GM15510 (cell line): ENCODE data around the gene CCM2.

ENCODE experiments used
- POLR2A ChIP-seq: IDR thresholded peaks from 3 replicates; pipeline ENCODE4 v1.6.1; 2011; ENCODE audit warnings: borderline replicate concordance; ENCODE audit not compliant: insufficient read length; ENCODE audit errors: extremely low read depth

The CCM2 gene

GRCh38 chr7:45072131-45073030 is 72.4 kb downstream of the CCM2 start:
- no peak for TF ChIP-seq POLR2A

GRCh38 chr7:45073031-45073785 is 73.2 kb downstream of the CCM2 start:
- no peak for TF ChIP-seq POLR2A

GRCh38 chr7:45073786-45074527 is 74.0 kb downstream of the CCM2 start:
- TF ChIP-seq POLR2A: no peak

GRCh38 chr7:45074528-45075354 is 74.7 kb downstream of the CCM2 start:
- TF ChIP-seq POLR2A: no peak

GRCh38 chr7:45075355-45075644 is 75.3 kb downstream of the CCM2 start:
- TF ChIP-seq POLR2A: no peak

GRCh38 chr7:45075871-45076796 is 76.1 kb downstream of the CCM2 start:
- TF ChIP-seq POLR2A: no peak

GRCh38 chr7:45076946-45077345 is 76.9 kb downstream of the CCM2 start:
- TF ChIP-seq POLR2A: no peak

- no peak for TF ChIP-seq POLR2A
These were observed 77.6 kb downstream of the CCM2 start for GRCh38 chr7:45077579-45077978.

- TF ChIP-seq POLR2A: no peak
These were observed 78.2 kb downstream of the CCM2 start for GRCh38 chr7:45078125-45078681.

GRCh38 chr7:45080265-45080957 is 80.4 kb downstream of the CCM2 start:
- TF ChIP-seq POLR2A: no peak

- no peak for TF ChIP-seq POLR2A
These were observed 81.1 kb downstream of the CCM2 start for GRCh38 chr7:45080958-45081669.

GRCh38 chr7:45081670-45081974 is 81.6 kb downstream of the CCM2 start:
- TF ChIP-seq POLR2A: no peak

- TF ChIP-seq POLR2A: no peak
These were observed 82.2 kb downstream of the CCM2 start for GRCh38 chr7:45082031-45082830.
